ENCODE results near the gene ZBTB20.

The ZBTB20 gene

GRCh38 chr3:114563720-114564119, 583.4 kb downstream of the ZBTB20 start:
- DNase-seq: no peak

GRCh38 chr3:114562557-114562956, 584.5 kb downstream of the ZBTB20 start:
- no peak for DNase-seq

GRCh38 chr3:114558271-114558670, 588.8 kb downstream of the ZBTB20 start:
- DNase-seq: no peak

GRCh38 chr3:114557791-114558190, 589.3 kb downstream of the ZBTB20 start:
- DNase-seq: no peak

- DNase-seq: no peak
These were observed 590.4 kb downstream of the ZBTB20 start for GRCh38 chr3:114556657-114557213.

GRCh38 chr3:114554731-114555130, 592.4 kb downstream of the ZBTB20 start:
- no peak for DNase-seq

- no peak for DNase-seq
These were observed 593.0 kb downstream of the ZBTB20 start for GRCh38 chr3:114553949-114554593.

- DNase-seq: no peak
These were observed 594.6 kb downstream of the ZBTB20 start for GRCh38 chr3:114552527-114552812.

- DNase-seq: no peak
These were observed 595.1 kb downstream of the ZBTB20 start for GRCh38 chr3:114551770-114552526.

- no peak for DNase-seq
These were observed 596.9 kb downstream of the ZBTB20 start for GRCh38 chr3:114550165-114550564.

- no peak for DNase-seq
These were observed 601.9 kb downstream of the ZBTB20 start for GRCh38 chr3:114545193-114545592.

- no peak for DNase-seq
These were observed 604.7 kb downstream of the ZBTB20 start for GRCh38 chr3:114542359-114542758.

GRCh38 chr3:114539525-114539924, 607.6 kb downstream of the ZBTB20 start:
- peak; percentile 16 for DNase-seq

GRCh38 chr3:114538211-114538610, 608.9 kb downstream of the ZBTB20 start:
- no peak for DNase-seq

- no peak for DNase-seq
These were observed 618.6 kb downstream of the ZBTB20 start for GRCh38 chr3:114528517-114528916.

GRCh38 chr3:114527036-114527644, 619.9 kb downstream of the ZBTB20 start:
- DNase-seq: no peak

GRCh38 chr3:114525278-114525677, 621.8 kb downstream of the ZBTB20 start:
- DNase-seq: no peak

GRCh38 chr3:114519415-114519814, 627.7 kb downstream of the ZBTB20 start:
- DNase-seq: no peak

- DNase-seq: no peak
These were observed 628.8 kb downstream of the ZBTB20 start for GRCh38 chr3:114518206-114518808.

- no peak for DNase-seq
These were observed 636.9 kb downstream of the ZBTB20 start for GRCh38 chr3:114510201-114510600.

- DNase-seq: no peak
These were observed 637.3 kb downstream of the ZBTB20 start for GRCh38 chr3:114509756-114510155.

GRCh38 chr3:114508976-114509375, 638.1 kb downstream of the ZBTB20 start:
- DNase-seq: no peak

- no peak for DNase-seq
These were observed 638.9 kb downstream of the ZBTB20 start for GRCh38 chr3:114508208-114508607.
